PC-9 (cell line): ENCODE results near the gene NEK4. TPM values are rescaled to one million over a fixed set of nuclear protein-coding genes. Genes with fewer than 3 reads are reported as not detected.

Experiments
- BruUV-seq: library from RNA; stranded (reverse); fragments of 400-500 nt; replicated peaks from 2 replicates; lab custom pipeline; 2021; lab: Mats Ljungman, UMichigan
- CTCF ChIA-PET: fragments of 300-600 bp; sonication (Branson Sonifier 250); formaldehyde crosslinking; loops from one replicate; lab custom pipeline; 2022; ENCODE audit warnings: antibody characterized with exemption; lab: Charles Lee
- POLR2A ChIA-PET: fragments of 300-600 bp; sonication (Branson Sonifier 250); formaldehyde crosslinking; loops from one replicate; lab custom pipeline; 2022; ENCODE audit warnings: antibody characterized with exemption; ENCODE audit not compliant: unreplicated experiment; lab: Charles Lee
- DNase-seq, 2 experiments: peaks; one replicate each; pipeline versions ENCODE4 v3.0.0 to v3.0.0-alpha.2; 2015 to 2022; ENCODE audit warnings: mixed read lengths in 1 of 2
- H2AFZ ChIP-seq: fragments of 200-600 bp; sonication (generic); 2 replicates; pipeline ENCODE4 v1.8.1; 2017; ENCODE audit warnings: antibody characterized with exemption
- H3F3A ChIP-seq: fragments of 200-600 bp; sonication (generic); 2 replicates; pipeline ENCODE4 v1.8.1; 2017; ENCODE audit warnings: antibody characterized with exemption, mild to moderate bottlenecking, low read depth; ENCODE audit not compliant: insufficient read depth
- H3K27ac ChIP-seq: fragments of 200-600 bp; sonication (generic); 2 replicates; pipeline ENCODE4 v1.6.1; 2016; ENCODE audit warnings: mixed run types
- H3K27me3 ChIP-seq: fragments of 200-600 bp; sonication (generic); 2 replicates; pipeline ENCODE4 v1.6.1; 2016; ENCODE audit warnings: low read depth, mixed run types; ENCODE audit not compliant: insufficient read depth
- H3K36me3 ChIP-seq: fragments of 200-600 bp; sonication (generic); 2 replicates; pipeline ENCODE4 v1.6.1; 2016; ENCODE audit warnings: low read depth, mixed run types
- H3K4me1 ChIP-seq: fragments of 200-600 bp; sonication (generic); replicated peaks from 2 replicates; pipeline ENCODE4 v1.6.1; 2016; ENCODE audit warnings: mixed run types; ENCODE audit not compliant: insufficient read depth
- H3K4me2 ChIP-seq: fragments of 200-600 bp; sonication (generic); 2 replicates; pipeline ENCODE4 v1.6.1; 2017; ENCODE audit warnings: mixed run types
- H3K4me3 ChIP-seq: fragments of 200-600 bp; sonication (generic); 2 replicates; pipeline ENCODE4 v1.6.1; 2016; ENCODE audit warnings: mixed run types
- H3K79me2 ChIP-seq: fragments of 200-600 bp; sonication (generic); 2 replicates; pipeline ENCODE4 v1.6.1; 2017; ENCODE audit warnings: low read depth, mixed run types
- H3K9me2 ChIP-seq: fragments of 200-600 bp; sonication (generic); 2 replicates; pipeline ENCODE4 v1.8.1; 2017; ENCODE audit warnings: mild to moderate bottlenecking; ENCODE audit not compliant: insufficient read depth
- H3K9me3 ChIP-seq: fragments of 200-600 bp; sonication (generic); 2 replicates; pipeline ENCODE4 v1.8.1; 2016; ENCODE audit warnings: low read depth; ENCODE audit not compliant: insufficient read depth
- H4K20me1 ChIP-seq: fragments of 200-600 bp; sonication (generic); 2 replicates; pipeline ENCODE4 v1.8.1; 2017; ENCODE audit not compliant: insufficient read depth
- CTCF ChIP-seq: fragments of 200-600 bp; sonication (generic); conservative IDR thresholded peaks from 2 replicates; pipeline ENCODE4 v1.6.1; 2017; ENCODE audit warnings: mixed run types, antibody characterized with exemption, mild to moderate bottlenecking, moderate library complexity
- EZH2 ChIP-seq: fragments of 200-600 bp; sonication (generic); IDR thresholded peaks from 2 replicates; pipeline ENCODE4 v1.8.0; 2017; ENCODE audit warnings: antibody characterized with exemption, low read depth
- intact Hi-C: fragments of 100-400 bp; cut with micrococcal nuclease; formaldehyde crosslinking; loops from one replicate; pipeline ENCODE4 v1.10.0; 2022; ENCODE audit not compliant: unreplicated experiment
- total RNA-seq: library from RNA; stranded (reverse); gene quantifications from 2 replicates; pipeline ENCODE4 v1.2.3, GENCODE V29; 2021

The NEK4 gene
- total RNA-seq, 1 experiment from 2014 or later: 36.5 TPM

- Histone ChIP-seq H3K36me3 (no peaks in the 10 kb centered on the region), H3F3A (no peaks in the 10 kb centered on the region), H3K27ac (no peak overlapping the region), H3K4me2 (no peak overlapping the region), H3K9me3 (no peaks in the 10 kb centered on the region), H4K20me1 (no peaks in the 10 kb centered on the region), H3K4me1 (no peaks in the 10 kb centered on the region), H3K27me3 (peaks cover 44% of the 10 kb centered on the region), H3K4me3 (no peak overlapping the region), H3K79me2 (no peaks in the 10 kb centered on the region), H2AFZ (no peak overlapping the region), H3K9me2 (no peaks in the 10 kb centered on the region)
- DNase-seq: no peak
- ChIA-PET CTCF (no interaction called here), POLR2A (no interaction called here)
- intact Hi-C loops: no loop called here
- BruUV-seq: no TSS peak
- no peak for TF ChIP-seq CTCF
- TF ChIP-seq EZH2: no peak
Observed at GRCh38 chr3:52786330-52787215, 15.8 kb upstream of the NEK4 start.

GRCh38 chr3:52784931-52785590 is 14.3 kb upstream of the NEK4 start:
- CTCF ChIA-PET: no interaction called here

More at GRCh38 chr3:52784931-52785590, 14.3 kb upstream of the NEK4 start:
- no peaks in the 10 kb centered on the region for H4K20me1 ChIP-seq
- peaks cover 49% of the 10 kb centered on the region for H3K27me3 ChIP-seq
- H3F3A ChIP-seq: no peaks in the 10 kb centered on the region
- no peaks in the 10 kb centered on the region for H3K9me3 ChIP-seq
- H3K9me2 ChIP-seq: no peaks in the 10 kb centered on the region
- H3K36me3 ChIP-seq: no peaks in the 10 kb centered on the region
- POLR2A ChIA-PET: no interaction called here
- no peaks in the 10 kb centered on the region for H3K4me1 ChIP-seq
- no peak for TF ChIP-seq EZH2
- no peak for TF ChIP-seq CTCF
- no peak overlapping the region for H3K4me3 ChIP-seq
- no peak overlapping the region for H3K4me2 ChIP-seq
- no peak for DNase-seq
- no TSS peak for BruUV-seq
- no peak overlapping the region for H3K27ac ChIP-seq
- no peaks in the 10 kb centered on the region for H3K79me2 ChIP-seq
- H2AFZ ChIP-seq: no peak overlapping the region
- intact Hi-C loops: no loop called here
